HG02571 (cell line): ENCODE data around the gene CCL18.
"Not testable (repeated sequence)": the region's sequence is repeated elsewhere in the genome, so short reads cannot be mapped to it uniquely, and the experiment has no call there.

ENCODE experiments used
- ATAC-seq: cut with Tn5 transposase; IDR thresholded peaks from one replicate; pipeline ENCODE4 v1.9.1; 2021; ENCODE audit warnings: mild to moderate bottlenecking, moderate library complexity; ENCODE audit not compliant: unreplicated experiment

Gene CCL18, protein sequence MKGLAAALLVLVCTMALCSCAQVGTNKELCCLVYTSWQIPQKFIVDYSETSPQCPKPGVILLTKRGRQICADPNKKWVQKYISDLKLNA

DNA sequence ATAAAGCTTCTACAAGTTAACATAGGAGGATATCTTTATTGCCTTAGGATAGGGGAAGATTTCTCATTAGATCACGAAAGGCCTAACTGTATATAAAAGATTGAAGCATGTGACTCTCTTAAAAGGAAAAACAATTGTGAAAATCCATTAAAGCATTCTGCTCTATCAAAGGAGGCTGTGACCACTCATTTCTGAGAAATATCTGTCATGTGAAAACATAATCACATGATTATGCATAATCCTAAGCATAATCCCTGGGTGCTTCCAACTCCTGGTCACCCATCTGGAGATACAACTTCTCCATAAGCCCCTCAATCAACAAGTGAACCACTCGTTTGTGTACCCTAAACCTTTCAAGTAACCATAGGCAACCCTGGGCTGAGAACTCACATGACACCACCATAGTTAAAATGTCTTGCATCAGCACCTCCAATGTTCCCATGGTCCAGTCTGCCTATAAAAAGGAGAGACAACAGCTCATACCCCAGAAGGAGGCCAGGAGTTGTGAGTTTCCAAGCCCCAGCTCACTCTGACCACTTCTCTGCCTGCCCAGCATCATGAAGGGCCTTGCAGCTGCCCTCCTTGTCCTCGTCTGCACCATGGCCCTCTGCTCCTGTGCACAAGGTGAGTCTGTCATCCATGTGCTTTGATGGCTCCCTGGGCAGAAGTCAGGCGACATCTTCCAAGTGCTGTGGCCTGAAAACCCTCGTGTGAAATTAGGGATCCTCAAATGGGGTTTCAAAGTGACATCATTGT, at the start of gene CCL18:
TSS of gene CCL18 (plus strand) at position 487 of the 756 bp plus-strand sequence. CDS start at position 558, 71 bp downstream.
- no peak for ATAC-seq

DNA sequence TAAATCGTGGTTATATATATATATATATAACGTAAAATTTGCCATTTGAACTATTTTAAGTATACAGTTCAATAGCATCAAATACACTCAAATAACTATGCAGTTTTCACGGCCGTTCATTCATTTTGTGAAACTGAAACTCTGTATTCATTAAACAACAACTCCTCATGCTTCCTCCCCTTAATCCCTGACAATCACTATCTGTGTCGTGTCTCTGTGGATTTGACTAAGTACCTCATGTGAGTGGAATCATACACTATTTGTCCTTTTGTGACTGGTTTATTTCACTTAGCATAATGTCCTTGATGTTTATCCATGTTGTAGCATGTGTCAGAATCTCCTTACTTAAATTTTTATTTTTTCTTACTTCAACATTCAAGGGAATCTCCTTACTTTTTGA, 49.1 kb upstream of the CCL18 start:
- ATAC-seq = no peak

DNA sequence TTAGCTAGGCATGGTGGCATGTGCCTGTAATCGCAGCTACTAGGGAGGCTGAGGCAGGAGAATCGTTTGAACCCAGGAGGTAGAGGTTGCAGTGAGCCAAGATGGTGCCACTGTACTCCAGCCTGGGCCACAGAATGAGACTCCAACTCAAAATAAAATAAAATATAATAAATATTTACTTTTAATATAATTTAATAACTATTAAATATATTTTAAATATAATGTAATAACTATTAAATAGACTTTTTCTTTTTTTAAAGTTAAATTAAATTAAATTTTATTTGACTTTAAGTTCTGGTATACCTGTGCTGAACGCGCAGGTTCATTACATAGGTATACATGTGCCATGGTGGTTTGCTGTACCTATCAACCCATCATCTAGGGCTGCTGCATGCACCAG, 48.2 kb upstream of the CCL18 start:
- not testable (repeated sequence) for ATAC-seq

DNA sequence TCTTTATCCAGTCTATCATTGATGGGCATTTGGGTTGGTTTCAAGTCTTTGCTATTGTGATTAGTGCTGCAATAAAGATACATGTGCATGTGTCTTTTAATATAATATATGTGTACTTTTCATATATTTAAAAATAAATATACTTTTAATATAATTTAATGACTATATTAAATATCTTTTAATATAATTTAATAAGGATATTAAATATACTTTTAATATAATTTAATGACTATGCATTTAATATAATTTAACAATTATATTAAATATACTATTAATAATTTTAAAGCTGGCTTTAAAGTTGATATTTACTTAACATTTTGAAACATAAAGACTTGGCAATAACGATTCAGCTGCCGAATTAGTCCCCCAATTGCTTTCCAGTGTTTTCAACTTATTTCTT, 47.5 kb upstream of the CCL18 start:
- no peak for ATAC-seq

DNA sequence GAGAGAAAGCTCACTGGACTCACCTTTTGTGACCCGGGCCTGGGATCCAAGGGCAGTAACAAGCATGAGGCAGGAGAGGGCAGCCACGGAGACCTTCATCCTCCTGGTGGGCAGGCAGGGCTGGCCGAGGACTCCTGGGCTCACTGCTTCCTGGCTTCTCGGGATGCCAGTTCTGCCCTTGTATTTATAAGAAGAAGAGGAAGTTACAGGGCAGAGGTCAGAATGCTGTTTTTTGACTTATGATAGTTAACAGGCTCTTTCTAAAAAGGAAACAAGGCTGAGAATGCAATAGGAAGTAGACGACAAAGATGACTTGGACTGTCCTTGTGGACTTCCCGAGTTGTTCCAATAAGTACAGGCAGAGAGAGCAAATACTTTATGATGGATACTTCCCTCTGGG, 46.3 kb upstream of the CCL18 start, which contains the start of gene CCL23:
TSS of gene CCL23 (minus strand) at position 174 of the 400 bp plus-strand sequence. CDS start at position 99, 75 bp downstream.
- no peak for ATAC-seq

DNA sequence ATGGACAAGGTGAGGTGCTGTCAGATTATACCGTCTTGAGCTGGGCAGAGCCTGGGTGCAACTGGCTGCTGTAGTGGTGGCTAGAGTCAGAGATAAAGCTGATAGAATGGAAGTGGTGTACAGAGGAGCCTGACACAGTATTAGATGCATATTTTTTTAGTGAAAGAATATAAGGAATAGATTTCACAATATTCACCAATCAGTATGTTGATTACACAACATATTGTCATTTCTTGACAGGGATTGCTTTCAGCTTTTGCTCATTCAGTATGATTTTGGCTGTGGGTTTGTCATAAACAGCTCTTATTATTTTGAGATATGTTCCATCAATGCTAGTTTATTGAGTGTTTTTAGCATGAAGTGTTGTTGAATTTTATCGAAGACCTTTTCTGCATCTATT, 44.6 kb upstream of the CCL18 start:
- ATAC-seq = no peak

DNA sequence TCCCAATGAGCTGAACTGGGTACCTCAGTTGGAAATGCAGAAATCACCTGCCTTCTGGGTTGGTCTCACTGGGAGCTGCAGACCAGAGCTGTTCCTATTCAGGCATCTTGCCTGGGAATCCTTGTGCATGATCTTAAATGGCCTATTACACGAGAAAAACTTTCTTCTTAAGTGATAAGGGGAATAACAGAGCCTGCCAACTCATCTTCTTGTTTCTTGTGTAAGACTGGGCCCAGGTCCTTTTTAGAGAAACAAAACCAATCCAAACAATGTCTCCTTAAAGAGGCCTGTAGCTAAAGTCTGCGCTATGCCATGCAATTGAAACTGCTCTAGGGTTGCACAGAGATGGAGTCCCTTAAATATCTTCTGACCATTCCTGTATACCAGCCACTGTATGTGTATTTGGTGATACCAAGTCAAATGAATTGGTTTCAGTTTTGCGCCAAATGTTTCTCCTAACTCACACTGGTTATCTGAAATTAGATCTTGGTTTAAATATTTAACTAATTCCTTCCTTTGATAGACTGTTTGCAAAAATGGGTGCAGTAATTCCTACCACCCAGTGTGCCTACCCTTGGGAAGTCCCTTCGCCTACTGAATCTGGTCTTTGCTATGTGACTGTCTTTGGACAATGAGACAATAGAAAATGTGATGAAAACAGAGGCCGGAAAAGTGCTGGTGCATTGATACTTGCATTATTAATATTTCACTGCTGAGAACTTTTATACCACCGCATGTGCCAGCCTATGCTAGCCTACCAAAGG, 39.8 kb upstream of the CCL18 start:
- ATAC-seq = no peak

DNA sequence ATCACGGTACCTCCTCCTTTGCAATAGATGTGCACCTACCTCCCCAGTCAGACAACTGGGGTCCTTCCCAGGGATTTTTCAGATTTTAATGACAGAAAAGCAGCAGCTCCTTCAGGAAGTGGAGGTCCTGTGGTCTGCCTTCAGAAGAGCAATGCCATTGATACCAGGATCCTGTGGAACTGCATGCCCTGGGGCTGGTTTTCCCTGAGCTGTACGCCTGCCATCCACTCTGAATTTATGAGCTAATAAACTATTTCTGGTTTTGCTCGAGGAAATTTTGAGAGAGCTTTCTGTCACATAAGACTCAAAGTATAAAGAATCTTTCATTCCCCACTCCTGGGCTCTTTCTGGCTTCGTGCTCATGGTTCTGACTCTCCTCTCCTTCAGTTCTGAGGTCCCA, 36.3 kb upstream of the CCL18 start:
- ATAC-seq = no peak

DNA sequence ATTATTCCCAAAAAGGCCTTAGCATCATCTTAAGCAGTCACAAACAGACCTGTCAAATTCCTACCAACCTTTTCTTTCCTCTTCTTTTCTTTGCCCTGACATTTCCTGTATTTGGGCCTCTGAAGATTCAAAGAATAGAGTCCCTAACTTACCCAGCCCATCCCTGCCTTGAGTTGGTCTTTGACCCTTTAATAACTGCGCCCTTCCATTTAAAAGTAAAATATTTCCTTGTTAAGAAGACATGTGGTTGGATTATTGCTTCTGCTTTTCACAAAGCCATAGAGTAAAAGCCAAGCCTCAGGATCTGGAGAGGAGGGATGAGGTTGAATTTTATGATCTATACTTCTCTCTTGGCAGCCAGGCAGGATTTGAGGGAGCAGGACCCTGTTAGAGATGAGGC, 33.1 kb upstream of the CCL18 start:
- no peak for ATAC-seq

DNA sequence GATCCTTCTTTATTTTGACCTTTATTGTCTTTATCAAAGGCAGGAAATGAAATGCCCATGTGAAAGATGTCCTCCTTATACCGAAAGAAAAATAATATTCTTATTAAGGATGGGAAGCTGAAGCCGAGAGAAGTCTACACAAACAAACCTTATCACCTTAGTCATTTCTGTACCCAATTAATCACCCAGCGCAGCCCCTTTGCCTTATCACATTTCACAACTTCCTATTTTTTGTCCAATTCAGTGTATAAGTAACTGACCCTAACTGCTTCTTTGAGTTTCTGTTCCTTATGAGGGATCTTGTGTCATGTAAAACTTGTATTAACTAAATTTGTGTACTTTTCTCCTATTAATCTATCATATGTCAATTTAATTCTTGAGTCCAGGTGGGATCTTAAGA, 29.9 kb upstream of the CCL18 start:
- ATAC-seq = no peak

DNA sequence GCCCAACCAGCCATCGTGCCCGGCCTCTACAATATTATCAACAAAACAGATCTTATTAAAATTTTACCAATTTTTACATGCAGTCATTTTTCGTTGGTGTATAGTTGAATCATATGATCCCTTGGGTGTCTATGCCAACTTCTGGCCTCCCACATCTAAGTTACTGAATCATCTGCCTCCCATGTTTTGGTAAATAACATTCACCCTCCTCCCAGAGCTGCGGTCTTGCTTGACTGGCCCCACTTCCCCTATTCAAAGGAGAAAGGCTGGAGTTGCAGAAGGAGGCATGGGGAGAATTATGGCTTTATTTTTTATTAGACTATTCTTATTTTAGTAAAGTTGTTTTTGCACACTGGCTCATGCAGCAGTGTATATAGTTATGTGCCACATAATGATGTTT, 27.8 kb upstream of the CCL18 start:
- ATAC-seq = no peak

DNA sequence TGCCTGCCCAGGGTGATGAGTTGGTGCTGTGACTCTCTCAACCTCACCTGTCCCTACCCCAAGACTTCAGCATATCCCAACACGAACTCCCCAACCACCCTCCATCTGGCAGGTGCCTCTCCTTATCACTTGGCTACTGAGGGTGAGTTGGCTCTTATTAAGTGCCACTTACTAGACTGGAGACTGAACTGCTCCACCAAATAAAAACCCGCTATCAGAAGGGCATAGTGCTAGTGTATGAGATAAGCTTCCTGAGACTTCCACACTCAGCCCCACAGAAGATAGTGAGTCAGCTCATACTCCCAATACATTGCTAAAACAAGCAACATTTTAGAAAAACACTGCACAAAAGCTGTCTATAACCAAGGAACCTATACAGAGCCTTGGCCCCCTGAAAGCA, 16.0 kb upstream of the CCL18 start:
- ATAC-seq = no peak

DNA sequence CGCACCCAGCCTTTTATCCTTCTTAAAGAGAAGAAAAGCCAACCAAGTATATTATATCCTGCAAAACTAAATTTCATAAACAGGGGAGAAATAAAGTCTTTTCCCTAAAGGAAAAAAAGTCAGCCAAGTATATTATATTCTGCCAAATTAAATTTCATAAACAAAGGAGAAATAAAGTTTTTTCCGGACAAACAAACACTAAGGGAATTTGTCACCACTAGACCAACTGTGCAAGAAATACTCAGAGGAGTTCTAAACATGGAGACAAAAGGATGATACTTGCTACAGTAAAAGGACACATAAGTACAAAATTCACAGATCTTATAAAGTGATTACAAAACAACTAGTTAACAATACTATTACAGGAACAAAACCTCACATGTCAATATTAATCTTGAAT, 14.4 kb upstream of the CCL18 start:
- ATAC-seq = no peak

DNA sequence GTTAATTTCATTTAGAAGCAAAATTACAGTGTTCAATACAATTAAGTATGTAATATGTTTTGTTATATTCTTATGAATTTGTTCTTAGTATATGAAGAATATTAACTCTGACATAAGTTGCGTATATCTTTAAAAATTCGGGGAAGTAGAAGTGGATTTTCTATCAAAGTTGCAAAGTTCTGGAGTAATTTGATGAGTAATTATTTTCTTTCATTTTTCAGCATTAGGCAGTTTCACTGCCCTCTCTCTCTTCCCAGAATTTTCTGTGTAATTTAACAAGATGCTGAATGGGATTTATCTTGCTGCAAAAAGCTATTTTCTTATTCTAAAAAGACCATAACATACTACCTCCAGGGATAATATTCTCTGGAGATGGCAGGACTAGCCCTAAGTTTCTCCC, 8.9 kb upstream of the CCL18 start:
- no peak for ATAC-seq

DNA sequence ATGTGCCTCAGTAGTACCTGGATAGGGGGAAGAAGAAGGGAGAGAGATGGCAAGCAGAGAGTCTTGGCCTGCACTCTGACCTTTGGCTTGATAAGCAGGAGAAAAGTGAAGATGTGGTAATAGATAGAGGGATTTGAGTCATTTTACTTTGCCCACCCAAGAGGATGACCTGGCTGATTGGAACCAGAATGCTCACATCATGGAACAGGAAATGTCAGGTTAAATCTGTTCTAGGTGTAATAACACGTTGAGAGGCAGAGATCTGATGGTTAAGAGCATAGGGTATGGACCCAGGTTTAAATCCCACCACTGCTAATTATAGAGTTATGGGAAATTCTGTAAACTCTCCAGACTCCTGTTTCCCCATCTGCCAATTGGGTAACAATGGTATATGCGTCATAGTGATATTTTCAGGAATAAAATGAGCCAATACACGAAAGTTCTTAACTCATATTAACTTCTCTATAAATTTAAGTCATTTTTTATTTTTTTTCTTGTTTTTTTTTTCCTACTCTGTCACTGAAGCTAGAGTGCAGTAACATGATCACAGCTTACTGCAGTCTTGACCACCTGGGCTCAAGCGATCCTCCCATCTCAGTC, 8.1 kb upstream of the CCL18 start:
- no peak for ATAC-seq

DNA sequence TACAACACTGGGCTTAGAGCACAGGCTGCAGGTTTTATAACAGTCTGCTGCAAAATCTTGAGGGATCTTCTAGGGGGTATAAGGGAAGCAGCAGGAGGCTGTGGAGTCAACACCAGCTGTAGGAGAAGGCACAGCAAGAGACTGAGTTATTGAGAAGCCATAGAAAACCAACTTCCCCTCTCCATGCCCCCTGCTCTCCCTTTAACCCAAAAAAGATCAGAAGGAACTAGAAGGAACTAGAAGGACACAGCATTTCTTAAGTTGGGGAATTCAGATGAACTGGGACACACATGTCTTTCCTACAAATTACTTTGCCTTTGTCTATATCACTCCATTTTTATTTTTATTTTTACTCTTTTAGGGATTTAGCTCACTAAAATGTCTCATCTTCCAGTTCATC, 6.2 kb upstream of the CCL18 start:
- no peak for ATAC-seq

DNA sequence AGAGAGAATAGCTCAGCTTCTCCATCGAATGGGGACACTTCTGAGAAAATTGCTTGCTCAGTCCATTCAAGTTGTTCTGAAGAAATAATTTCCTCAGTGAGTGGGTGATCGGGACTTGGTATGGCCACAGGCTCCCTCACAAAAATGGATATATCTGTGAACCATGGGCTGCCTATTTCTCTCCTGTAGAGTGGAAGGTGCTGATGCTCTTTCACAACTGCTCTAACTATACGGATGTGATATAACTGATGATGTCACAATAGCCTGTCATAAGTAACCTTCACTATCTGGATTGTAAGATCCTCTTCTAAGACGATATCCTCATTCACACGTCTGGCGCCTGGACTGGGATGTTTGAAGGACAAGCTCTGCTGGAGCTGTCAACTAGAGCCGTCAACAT, 4.7 kb upstream of the CCL18 start:
- ATAC-seq = no peak

DNA sequence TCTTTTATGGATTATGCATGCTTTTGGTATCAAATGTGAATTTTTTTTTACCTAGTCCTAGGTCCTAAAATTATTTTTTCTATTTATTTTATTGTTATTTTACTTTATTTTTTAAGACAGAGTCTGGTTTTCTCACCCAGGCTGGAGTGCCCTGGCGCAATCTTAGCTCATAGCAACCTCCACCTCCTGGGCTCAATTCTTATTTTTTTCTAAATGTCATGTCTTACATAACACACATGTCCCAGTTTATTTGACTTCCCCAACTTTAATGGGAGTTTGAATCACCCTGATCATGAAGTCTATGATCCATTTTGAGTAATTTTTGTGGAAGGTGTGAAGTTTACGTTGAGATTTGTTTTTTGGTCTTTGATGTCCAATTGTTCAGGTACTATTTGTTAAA, 3.3 kb upstream of the CCL18 start:
- no peak for ATAC-seq

DNA sequence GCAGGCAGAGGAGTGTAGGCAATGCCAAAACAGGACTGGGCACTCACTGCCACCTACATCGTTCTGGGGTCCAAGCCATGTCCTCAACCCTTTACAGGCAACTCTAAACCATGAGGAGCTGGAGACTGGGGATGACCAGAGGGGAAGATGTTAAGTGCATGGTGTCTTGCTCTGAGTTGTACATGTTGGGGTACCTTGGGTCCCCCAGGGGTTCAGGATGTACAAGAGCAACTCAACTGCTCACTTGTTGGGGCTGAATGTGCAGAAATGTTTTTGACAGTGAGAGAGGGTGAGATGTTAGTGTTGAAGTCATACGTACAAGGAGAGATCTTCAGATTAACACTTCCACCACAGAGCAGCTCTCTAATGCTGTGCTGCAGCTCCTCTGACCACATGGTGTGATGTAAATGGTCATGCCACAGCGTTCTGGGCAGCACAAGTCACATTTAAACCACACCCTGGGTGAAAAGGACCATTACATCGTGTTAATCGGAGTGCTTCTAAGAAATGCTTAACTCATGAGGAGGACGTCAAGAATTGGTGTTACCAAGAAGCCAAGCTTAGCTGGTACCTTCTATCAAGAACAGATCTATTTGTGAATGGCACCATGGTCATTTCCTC, 2.4 kb downstream of the CCL18 start:
- ATAC-seq = no peak

DNA sequence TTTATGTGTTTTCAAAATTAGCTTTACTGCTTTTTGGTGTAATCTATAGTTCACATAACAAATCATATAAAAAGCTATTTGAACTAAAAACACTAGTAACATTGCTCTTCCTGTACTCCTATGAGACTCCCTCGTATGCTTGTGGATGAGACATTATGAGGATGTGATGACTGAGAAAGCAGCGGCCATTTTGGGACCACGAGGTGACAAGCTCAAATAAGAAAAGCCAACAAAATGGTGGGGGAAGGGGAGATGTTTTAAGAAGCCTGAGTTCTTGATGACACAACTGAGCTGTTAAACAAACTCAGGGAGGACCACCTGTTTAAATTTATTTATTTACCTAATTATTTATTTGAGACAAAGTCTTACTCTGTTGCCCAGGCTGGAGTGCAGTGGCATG, 4.5 kb downstream of the CCL18 start:
- no peak for ATAC-seq

DNA sequence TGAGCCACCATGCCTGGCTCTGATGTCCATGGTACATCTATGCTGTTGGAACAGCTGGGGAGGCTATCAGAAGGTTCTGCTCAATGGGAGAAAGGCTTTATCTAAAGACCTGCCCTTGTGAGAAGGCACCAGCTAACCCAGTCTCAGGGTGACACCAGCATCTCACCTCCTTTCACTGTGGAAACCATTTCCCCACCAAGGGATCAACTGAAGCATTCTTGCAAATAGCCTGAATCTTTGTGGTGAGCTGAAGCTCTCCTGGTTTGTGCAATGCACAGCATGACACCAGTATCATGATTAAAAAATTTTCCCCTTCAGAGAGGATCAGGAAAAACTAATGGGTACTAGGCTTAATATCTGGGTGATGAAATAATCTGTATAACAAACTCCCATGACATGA, 5.1 kb downstream of the CCL18 start:
- ATAC-seq = no peak
